Measurements from ENCODE around the gene JMJD7. TPM values are rescaled to one million over a fixed set of nuclear protein-coding genes. Genes with fewer than 3 reads are reported as not detected.

The JMJD7 gene
- total RNA-seq, 1 experiment from 2014 or later, result 13.5 TPM

DNA sequence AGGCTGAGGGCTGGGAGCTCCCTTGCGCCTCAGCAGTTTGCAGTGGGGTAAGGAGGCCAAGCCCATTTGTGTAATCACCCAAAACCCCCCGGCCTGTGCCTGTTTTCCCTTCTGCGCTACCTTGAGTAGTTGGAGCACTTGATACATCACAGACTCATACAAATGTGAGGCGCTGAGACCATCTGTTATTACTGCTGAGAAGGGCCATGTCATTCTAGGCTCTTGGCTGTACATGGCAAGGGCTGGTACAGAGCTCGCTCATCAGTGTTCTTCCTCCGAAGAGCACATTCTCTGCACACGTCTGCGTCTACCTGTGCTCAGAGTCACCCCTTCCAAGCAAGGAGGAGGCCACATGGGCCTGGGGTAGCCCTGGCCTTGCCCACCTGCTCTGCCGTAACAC lies 20.1 kb downstream of the JMJD7 start:
- Histone ChIP-seq H3K4me2 (ENCODE audit: low read length) (no peak overlapping the region), H3K36me3 (ENCODE audit: control insufficient read depth in 1 of 2, insufficient read depth in 2 of 2, low read length in 2 of 2) (peaks cover 0 to 3% of the 10 kb centered on the region in 2 experiments; a peak in 1 of 4 replicates), H2AFZ (ENCODE audit: low read depth, low read length, poor library complexity, severe bottlenecking) (no peak overlapping the region), H3K27ac (ENCODE audit: low read depth, low read length) (no peak overlapping the region), H3K4me1 (ENCODE audit: control insufficient read depth in 1 of 2, insufficient read depth in 2 of 2, low read length in 2 of 2) (no peaks in the 10 kb centered on the region), H3K9me3 (ENCODE audit: control insufficient read depth in 1 of 2, insufficient read depth in 1 of 2, low read depth in 1 of 2, low read length in 2 of 2) (no peaks in the 10 kb centered on the region), H3K27me3 (ENCODE audit: insufficient read depth, low read length) (no peaks in the 10 kb centered on the region), H3K4me3 (replicated peaks in 1 of 2; ENCODE audit: low read depth in 1 of 2, low read length in 2 of 2) (no peak overlapping the region), H4K20me1 (ENCODE audit: insufficient read depth) (no peaks in the 10 kb centered on the region), H3K9ac (ENCODE audit: low read length) (no peak overlapping the region), H3K9me2 (ENCODE audit: insufficient read depth) (no peaks in the 10 kb centered on the region), H3K79me2 (ENCODE audit: insufficient read depth, low read length) (no peaks in the 10 kb centered on the region)
- intact Hi-C loops (cut with micrococcal nuclease), result no loop called here
- no TSS peak for BruUV-seq (replicated peaks)
- POLR2A ChIA-PET, result no interaction called here
- ATAC-seq (no peak), DNase-seq (ENCODE audit: low read depth, low spot score) (no peak)
- RAD21 ChIA-PET (ENCODE audit: low non-redundant PET in 1 of 2, low total read pairs in 2 of 2, uncharacterized antibody in 2 of 2, unreplicated experiment in 2 of 2), result no interaction called here
- no peak for TF ChIP-seq MAX (IDR thresholded peaks at IDR 0.05)
- no peak for TF ChIP-seq CEBPB (IDR thresholded peaks at IDR 0.05; ENCODE audit: low read depth)
- TF ChIP-seq ATF3 (IDR thresholded peaks at IDR 0.05), result no peak
- TF ChIP-seq ZFX (IDR thresholded peaks at IDR 0.05), result no peak
- TF ChIP-seq EZH2phosphoT487 (IDR thresholded peaks at IDR 0.05; ENCODE audit: borderline replicate concordance), result no peak
- TF ChIP-seq YY1 (IDR thresholded peaks at IDR 0.05; ENCODE audit: extremely low read depth, insufficient replicate concordance, low read depth, low read length), result no peak
- TF ChIP-seq POLR2A (IDR thresholded peaks at IDR 0.05; ENCODE audit: borderline replicate concordance, extremely low read depth, insufficient read depth, insufficient read length), result no peak
- TF ChIP-seq JUND (IDR thresholded peaks at IDR 0.05), result no peak
- TF ChIP-seq EGR1 (IDR thresholded peaks at IDR 0.05; ENCODE audit: low read depth), result no peak
- TF ChIP-seq, protein P1, sequence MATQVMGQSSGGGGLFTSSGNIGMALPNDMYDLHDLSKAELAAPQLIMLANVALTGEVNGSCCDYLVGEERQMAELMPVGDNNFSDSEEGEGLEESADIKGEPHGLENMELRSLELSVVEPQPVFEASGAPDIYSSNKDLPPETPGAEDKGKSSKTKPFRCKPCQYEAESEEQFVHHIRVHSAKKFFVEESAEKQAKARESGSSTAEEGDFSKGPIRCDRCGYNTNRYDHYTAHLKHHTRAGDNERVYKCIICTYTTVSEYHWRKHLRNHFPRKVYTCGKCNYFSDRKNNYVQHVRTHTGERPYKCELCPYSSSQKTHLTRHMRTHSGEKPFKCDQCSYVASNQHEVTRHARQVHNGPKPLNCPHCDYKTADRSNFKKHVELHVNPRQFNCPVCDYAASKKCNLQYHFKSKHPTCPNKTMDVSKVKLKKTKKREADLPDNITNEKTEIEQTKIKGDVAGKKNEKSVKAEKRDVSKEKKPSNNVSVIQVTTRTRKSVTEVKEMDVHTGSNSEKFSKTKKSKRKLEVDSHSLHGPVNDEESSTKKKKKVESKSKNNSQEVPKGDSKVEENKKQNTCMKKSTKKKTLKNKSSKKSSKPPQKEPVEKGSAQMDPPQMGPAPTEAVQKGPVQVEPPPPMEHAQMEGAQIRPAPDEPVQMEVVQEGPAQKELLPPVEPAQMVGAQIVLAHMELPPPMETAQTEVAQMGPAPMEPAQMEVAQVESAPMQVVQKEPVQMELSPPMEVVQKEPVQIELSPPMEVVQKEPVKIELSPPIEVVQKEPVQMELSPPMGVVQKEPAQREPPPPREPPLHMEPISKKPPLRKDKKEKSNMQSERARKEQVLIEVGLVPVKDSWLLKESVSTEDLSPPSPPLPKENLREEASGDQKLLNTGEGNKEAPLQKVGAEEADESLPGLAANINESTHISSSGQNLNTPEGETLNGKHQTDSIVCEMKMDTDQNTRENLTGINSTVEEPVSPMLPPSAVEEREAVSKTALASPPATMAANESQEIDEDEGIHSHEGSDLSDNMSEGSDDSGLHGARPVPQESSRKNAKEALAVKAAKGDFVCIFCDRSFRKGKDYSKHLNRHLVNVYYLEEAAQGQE (IDR thresholded peaks at IDR 0.05; ENCODE audit: low read depth), result no peak
- CTCF ChIA-PET, result no interaction called here

Data from HCT116 (cell line).